Left colon (tissue), 2 donors: ENCODE data around the gene HSF4. TPM values are rescaled to one million over a fixed set of nuclear protein-coding genes. Genes with fewer than 3 reads are reported as not detected.
"Not testable (repeated sequence)": the region's sequence is repeated elsewhere in the genome, so short reads cannot be mapped to it uniquely, and the experiment has no call there.

Experiments
- ATAC-seq: fragments of 200-7000 bp; cut with Tn5 transposase; one replicate; pipeline ENCODE4 v1.9.1; 2020; ENCODE audit warnings: mild to moderate bottlenecking, moderate library complexity
- DNase-seq, 2 donors: peaks; one replicate each; pipeline ENCODE4 v3.0.0-alpha.2; 2020
- intact Hi-C, 2 donors: fragments of 100-400 bp; cut with DNase I in 1 of 2; cut with micrococcal nuclease in 1 of 2; formaldehyde crosslinking; loops; one replicate each; pipeline versions ENCODE4 v1.11.2 to v1.14.0; 2022; cut with DNase I, micrococcal nuclease
- long read RNA-seq: library from polyadenylated mRNA; unstranded; transcript quantifications from one replicate; pipeline ENCODE4 v2.0.0, GENCODE V29; 2021
- total RNA-seq, 2 donors: library from RNA; stranded (reverse); fragmentation: NEBNext Ultra II Directional; extraction: Animal tissue kit (Norgen Biotek cat#: 25700); gene quantifications; one replicate each; pipeline ENCODE4 v1.2.1, GENCODE V29; 2021
- donor health status: DM: no; HTN: no; CAD: no.
- donor health status: DM: yes; HTN: yes; CAD: no.

The HSF4 gene, protein sequence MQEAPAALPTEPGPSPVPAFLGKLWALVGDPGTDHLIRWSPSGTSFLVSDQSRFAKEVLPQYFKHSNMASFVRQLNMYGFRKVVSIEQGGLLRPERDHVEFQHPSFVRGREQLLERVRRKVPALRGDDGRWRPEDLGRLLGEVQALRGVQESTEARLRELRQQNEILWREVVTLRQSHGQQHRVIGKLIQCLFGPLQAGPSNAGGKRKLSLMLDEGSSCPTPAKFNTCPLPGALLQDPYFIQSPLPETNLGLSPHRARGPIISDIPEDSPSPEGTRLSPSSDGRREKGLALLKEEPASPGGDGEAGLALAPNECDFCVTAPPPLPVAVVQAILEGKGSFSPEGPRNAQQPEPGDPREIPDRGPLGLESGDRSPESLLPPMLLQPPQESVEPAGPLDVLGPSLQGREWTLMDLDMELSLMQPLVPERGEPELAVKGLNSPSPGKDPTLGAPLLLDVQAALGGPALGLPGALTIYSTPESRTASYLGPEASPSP
- 10 to 100 TPM; 36.5 to 39.2 TPM for total RNA-seq
- long read RNA-seq, partial matches to known transcripts, result 0 of 8 reads
- long read RNA-seq, other reads (novel, unspliced or antisense), result 8 of 8 reads

DNA sequence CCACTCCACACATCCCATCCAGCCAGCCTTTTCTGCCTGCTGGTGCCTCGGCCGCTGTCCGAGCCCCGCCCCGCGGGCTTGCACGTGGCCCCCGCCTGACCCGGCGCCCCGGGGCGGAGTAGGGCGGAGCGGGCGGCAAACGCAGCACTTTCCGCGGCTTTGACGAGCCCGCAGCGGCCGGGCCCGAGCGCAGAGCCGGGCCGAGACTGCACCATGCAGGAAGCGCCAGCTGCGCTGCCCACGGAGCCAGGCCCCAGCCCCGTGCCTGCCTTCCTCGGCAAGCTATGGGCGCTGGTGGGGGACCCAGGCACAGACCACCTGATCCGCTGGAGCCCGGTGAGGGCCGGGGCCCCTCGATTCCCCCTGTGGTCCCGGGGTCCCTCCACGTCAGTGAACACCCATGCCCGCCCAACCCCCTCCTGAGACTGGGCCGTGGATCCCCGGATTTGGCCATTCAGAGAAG lies at the start of gene HSF4:
HSF4 (plus strand) TSS at position 147 of the 463 bp plus-strand sequence; CDS start at position 214, 67 bp downstream.
- intact Hi-C loops, result no loop called here
- ATAC-seq (peak; percentile 48), DNase-seq (peak; percentile 75 to 79)

DNA sequence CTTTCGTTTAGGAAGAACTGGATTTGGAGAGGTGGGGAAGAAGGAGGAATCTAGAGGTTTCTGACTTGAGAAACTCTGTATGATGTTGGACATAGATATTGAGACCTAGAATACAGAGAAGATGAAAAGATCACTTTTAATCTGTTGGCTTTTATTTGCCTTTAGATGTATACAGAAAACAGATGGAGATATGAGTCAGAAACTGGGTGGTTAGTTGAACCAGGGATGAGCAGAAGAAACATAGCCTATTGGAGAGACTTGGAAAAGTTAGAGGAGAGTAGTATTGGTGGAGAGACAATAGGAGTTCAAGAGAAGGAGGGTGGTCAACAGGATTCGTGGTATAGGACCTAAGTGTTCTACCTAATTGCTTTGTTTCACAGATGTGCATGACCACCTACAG lies 49.8 kb upstream of the HSF4 start:
- intact Hi-C loops, result no loop called here
- no peak for ATAC-seq
- DNase-seq, result no peak

DNA sequence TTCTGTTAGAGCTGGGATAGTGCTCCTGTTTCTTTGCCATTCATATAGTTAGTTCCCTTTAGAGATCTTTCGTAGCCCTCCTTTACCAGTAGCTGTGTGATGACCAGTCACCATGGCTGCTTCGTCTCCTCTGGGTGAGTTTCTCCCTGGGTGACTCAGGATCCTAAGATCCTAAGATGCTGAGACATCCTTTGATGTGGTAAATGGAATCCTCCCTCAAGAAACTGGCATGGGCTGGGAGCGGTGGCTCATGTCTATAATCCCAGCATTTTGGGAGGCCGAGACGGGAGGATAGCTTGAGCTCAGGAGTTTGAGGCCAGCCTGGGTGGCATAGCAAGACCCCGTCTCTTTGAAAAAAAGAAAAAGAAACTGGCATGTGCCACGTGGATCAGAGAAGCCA lies 48.9 kb upstream of the HSF4 start:
- DNase-seq (no peak), ATAC-seq (no peak)
- intact Hi-C loops, result no loop called here

DNA sequence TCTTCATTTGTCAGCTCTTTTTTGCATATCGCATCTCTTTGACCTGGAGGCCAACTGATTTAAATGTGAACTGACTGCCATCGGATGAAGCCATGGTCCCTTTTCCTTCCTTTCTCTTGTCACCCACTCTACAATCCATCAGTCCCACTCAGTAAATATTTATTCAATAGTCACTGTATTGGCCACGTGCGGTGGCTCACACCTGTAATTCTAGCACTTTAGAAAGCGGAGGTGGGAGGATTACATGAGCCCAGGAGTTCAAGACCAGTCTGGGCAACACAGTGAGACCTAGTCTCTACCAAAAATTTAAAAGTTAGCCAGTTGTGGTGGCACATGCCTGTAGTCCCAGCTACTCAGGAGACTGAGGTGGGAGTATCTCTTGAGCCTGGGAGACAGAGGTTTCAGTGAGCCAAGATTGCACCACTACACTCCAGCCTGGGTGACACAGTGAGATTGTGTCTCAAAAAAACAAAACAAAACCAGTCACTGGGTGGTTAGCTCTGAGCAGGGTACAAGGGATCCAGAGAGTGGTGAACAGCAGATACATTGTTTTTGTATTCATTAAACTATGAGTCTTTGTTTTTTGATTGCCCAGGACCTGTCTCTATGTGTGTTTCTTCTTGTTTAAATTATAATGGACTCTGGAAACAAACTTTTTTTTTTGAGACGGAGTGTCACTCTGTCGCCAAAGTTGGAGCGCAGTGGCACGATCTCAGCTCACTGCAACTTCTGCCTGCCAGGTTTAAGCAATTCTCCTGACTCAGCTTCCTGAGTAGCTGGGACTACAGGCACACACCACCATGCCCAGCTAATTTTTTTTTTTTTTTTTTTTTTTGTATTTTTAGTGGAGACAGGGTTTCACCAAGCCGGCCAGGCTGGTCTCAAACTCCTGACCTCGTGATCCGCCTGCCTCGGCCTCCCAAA lies 47.9 kb upstream of the HSF4 start:
- intact Hi-C loops, result no loop called here
- no peak for ATAC-seq
- DNase-seq, result no peak

DNA sequence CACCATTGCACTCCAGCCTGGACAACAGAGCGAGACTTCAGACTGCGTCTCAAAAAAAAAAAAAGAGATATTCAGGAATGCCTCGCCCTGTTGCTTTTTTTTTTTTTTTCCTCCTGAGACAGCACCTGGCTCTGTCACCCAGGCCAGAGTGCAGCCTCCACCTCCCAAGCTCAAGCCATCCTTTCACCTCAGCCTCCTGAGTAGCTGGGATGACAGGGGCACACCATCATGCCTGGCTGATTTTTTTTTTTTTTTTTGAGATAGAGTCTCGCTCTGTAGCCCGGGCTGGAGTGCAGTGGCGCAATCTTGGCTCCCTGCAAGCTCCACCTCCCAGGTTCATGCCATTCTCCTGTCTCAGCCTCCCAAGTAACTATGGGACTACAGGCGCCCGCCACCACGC lies 46.8 kb upstream of the HSF4 start:
- DNase-seq (no peak), ATAC-seq (no peak)
- intact Hi-C loops, result no loop called here

DNA sequence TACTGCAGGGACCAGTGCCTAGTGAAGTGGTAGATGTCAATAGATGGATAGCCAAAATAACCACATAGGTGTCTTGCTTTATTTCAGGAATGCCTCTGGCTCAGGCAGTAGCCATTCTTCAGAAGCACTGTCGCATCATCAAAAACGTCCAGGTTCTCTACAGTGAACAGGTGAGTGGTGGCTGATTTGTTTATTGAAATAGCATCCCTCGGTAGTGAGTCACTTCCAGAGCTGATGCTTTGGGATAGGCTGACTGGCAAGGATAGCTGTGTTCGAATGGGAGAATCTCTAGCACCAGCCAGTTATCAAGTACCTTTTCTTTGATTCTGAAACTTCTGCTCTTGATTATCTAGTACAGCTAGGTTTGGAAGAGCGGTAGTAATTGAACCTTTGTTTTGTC lies 44.5 kb upstream of the HSF4 start:
- DNase-seq (no peak), ATAC-seq (no peak)
- intact Hi-C loops, result no loop called here

DNA sequence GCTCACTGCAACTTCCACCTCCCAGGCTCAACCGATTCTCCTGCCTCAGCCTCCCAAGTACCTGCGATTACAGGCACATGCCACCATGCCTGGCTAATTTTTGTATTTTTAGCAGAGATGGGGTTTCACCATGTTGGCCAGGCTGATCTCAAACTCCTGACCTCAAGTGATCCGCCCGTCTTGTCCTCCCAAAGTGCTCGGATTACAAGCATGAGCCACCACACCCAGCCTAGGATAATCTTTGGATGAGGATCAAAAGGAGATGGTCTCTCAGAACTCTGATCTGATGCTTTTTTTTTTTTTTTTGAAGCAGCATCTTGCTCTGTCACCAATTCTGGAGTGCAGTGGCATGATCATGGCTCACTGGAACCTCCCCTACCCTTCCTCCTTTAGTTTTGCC lies 41.7 kb upstream of the HSF4 start:
- intact Hi-C loops, result not testable (repeated sequence)

DNA sequence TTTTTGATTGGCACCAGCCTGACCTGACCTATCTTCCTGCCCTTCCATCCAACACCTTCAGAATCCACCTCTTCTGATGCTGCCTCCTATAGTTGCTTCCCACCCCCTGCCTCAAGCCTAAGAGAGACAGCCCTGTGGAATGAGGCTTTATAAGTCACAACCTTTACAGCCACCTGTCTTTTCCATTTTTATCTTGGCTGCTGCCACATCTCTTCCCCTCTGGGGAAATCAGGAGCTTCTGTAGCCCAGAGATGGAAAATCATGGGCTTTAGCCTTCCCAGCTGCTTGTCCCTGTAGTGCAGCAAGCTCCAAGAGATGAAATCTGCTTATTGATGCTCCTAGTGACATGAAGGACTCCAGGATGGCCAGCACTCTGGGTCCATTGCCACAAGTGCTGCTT lies 36.1 kb upstream of the HSF4 start:
- ATAC-seq, result no peak
- intact Hi-C loops, result no loop called here
- DNase-seq, result no peak

More for the DNA sequence above, 41.7 kb upstream of the HSF4 start:
- DNase-seq, ATAC-seq: not testable (repeated sequence)

DNA sequence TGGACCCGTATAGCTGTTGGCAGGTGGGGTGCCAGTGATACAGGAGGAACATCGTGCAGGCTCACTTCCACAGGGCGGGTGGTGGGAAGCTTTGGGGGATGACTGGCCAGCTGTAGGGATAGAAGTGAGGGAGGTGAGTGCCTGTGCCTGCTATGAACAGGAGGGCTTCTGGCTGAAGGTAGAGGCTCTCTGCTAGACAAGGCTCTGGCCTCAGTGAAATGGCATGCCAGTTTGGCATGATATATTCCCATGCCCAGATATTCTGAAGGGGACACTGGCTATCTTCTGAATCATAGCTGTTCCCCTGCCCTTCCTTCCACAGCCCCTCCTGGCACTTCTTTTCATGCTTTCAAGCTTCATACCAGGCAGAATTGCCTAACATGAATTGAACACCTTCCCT lies 35.7 kb upstream of the HSF4 start:
- ATAC-seq, result no peak

DNA sequence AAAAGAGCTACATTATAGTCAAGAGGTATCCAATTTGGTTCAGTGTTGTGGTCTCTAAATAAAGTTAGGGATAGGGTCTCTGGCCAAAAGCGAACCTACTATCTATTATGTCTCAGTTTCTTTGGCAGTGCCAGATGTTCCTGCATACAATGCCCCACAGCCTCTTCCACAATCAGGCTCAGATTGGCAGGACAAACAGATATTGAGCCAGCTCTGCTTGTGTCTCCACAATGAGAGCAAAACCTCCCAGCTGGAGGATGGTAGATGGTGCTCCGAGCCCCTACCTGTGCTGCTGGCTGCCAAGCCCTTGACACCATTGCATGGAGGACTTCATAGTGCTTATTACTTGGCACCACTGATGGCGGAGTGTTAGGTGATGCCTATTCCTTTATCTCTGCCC lies 35.1 kb upstream of the HSF4 start:
- ATAC-seq, result no peak
- DNase-seq, result no peak
- intact Hi-C loops, result no loop called here

More for the DNA sequence above, 35.7 kb upstream of the HSF4 start:
- intact Hi-C loops, result no loop called here
- no peak for DNase-seq

DNA sequence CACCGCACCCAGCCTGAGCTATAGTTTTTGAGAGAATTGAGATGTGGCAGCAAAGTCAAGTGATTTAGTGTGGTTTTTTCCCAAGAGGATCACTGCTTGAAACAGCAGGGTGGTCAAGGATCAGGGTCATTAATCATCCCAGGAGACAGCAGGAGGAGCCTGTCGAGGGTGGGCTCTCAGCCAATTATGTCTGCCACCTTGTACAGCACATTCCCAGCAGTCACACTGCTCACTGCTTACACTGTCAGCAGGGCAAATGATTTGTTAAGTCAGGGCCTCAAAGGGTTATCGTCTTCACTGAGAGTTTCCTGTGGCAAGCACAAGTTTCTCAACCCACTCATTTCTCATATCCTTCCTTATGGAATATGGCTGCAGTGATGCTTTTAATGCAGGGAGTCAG lies 26.9 kb upstream of the HSF4 start:
- DNase-seq, result no peak
- intact Hi-C loops, result no loop called here
- ATAC-seq, result no peak

DNA sequence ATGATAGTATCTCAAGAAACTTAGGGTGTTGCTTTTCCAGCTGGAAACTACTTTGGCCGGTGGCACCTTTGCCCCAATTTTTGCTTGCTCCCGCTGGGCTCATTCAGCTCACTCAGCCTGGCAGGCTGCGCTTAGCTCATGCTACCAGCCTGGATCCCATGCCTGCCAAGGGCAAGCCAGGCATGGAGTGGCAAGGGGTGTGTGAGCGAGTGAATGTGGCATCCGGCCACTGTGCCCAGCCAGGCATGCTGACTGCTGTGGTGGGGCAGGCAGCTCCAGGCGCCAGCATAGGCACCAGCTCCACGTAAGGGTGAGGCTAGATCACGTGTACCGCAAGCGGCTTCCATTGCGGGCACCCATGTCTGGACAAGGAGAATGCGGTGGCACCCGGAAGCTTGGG lies 23.2 kb upstream of the HSF4 start:
- intact Hi-C loops, result no loop called here
- ATAC-seq, result no peak
- no peak for DNase-seq

DNA sequence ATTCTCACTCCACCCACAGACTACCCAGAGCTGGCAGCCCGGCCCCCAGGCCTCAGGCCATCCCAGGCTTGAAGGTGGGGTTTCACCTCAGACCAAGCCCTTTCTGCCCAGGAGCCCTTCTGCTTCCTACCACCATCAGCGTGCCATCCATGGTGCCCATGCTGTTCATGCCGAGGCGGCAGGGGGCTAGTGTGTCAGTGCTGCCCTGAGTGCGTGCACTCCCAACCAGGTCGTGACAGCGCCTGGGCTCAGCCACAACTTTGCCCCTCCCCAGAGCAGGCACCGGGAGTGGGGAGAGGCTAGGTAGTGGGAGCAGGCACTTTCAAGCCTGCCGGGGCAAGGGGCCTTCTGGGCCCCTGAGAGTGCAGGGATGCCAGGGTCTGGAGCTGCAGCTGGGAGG lies 22.2 kb upstream of the HSF4 start:
- ATAC-seq, result peak; percentile 40
- intact Hi-C loops, result no loop called here
- DNase-seq, result no peak

DNA sequence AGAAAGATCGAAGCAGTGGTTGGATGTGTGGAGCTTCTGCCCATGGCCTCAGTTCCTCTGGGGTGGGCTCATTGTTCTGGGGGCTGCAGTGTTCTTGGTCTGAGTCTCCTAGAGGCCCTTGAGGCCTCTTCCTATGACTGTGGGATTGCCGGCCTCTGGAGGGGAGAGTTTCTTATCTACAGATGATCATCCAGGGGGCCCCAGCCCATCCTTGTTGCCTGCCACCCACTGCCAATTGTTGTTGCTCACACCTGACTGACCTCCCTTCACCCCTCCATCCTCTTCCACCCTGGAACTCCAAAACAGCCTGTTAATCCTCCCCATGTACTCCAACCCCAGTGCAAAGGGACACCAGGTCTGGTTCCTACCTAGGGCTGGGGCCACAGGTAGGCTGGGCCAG lies 19.6 kb upstream of the HSF4 start:
- no peak for ATAC-seq
- intact Hi-C loops, result no loop called here

DNA sequence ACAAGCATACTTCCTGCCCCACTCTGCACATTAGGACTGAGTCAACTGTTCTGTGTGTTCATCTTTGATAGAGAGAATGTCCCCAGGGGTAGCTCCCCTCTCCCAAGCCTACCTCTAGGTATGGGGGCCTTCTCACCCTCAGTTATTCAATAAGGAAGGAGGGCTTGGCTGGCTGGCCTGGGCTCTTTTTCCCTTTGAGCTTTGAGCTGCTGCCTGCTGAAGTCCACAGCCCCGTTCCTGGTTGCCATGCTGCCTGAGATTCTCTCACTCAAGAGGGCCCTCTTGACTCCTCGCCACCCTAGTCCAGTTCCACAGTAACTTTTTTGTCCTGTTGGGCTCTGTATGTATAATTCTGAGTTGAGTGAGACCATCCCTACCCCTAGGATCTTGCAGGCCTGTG lies 18.8 kb upstream of the HSF4 start:
- DNase-seq (no peak), ATAC-seq (no peak)
- intact Hi-C loops, result no loop called here

More for the DNA sequence above, 19.6 kb upstream of the HSF4 start:
- no peak for DNase-seq

DNA sequence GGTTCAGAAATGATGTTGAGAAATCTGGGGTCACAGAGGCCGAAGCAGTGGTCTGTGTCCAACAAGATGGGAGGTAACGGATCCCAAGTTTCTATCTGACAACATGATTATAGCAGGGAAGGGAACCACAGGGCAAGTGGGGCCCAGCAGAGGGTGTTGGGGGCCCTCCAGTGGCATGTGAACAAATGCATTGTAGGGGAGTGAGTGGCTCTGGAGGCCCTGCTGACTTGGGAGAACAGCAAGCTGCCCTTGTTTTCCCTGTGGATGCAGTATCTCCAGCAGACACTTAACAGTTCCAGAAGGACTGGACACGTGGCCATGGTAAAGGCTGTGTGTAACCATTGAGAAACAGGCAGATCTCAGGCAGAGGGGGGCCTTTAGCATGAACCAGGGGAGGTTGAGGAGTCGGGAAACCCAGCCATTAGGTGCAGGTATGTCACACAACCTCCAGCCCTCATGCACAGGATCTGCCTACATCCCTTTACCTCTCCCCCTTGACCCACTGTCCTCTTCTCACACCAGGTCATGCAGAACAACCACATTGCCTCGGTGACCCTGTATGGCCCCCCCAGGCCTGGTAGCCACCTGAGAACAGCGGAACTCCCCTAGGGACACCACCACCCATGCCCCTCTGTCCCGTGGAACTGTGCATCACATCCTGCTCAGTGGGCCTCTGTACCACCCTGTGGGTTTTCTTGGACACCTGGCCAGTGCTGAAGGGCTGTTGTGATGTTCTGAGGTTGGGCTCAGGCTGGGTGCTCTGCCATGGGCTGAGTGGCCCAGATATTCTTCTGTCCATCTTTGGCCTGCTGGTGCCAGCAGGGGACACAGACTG lies 17.8 kb upstream of the HSF4 start:
- ATAC-seq, result no peak
- DNase-seq, result no peak
- intact Hi-C loops, result no loop called here

DNA sequence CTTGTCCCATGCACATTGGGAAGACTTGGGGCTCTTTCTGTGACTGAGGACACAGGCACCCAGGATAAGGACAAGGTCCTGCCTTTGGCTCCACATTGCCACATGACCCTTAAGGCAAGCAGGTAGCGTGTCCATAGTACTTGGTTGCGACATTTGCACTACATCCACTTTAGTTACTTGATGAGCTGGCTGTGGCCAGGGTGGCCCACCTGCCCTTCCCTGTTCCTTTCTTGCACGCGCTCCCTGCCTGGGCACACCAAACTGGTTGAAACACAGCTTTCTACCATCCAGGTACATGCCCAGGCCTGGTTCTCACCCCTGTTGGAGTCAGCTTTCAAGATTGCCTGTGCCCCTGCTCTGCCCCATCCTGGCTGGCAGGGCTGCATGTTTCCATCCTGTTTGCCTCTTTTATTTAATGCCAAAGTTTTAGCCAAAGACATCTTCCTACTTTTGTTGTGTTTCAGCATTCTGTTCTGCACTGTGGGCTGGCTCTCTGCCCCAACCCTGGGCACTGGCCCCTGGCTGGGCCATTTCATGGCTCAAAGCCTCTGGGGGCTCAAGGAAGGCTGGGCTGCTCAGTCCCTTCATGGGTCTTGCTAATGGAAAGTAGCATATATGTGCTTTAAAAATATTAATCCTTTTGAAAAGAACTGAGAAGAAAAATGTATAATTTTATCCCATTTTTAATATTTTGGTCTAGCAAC lies 17.0 kb upstream of the HSF4 start:
- no peak for ATAC-seq
- intact Hi-C loops, result no loop called here
- DNase-seq, result no peak

DNA sequence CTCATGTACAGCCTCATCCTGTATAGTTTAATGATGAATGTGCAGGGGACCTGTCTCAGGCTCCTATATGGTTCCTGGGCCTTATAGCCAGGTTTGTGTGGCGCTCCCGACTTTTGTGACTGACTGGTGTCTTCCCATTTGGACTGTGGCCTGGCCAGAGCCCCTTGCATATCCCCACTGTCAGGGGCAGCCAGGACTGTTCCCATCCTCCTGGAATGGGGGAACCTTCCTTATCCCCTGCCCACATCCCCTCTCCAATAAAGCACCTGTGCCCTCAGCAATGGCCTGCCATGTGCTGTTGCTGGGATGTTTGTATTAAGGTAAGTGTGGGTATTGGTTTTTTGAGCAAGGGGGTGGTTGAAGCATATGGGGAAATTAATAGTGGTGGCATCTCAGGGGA lies 16.3 kb upstream of the HSF4 start:
- ATAC-seq (no peak), DNase-seq (no peak)
- intact Hi-C loops, result no loop called here
